Neutrophil (primary cell): Measurements from ENCODE around the gene DUSP1.

Experiments
- H3K27ac ChIP-seq: fragments of 200-600 bp; sonication (generic); 2 replicates; pipeline ENCODE4 v1.5.1; 2016; ENCODE audit warnings: mild to moderate bottlenecking, moderate library complexity
- H3K27me3 ChIP-seq: fragments of 200-600 bp; sonication (generic); 2 replicates; pipeline ENCODE4 v1.6.0; 2016; ENCODE audit warnings: mild to moderate bottlenecking
- H3K36me3 ChIP-seq: fragments of 200-600 bp; sonication (generic); 2 replicates; pipeline ENCODE4 v1.5.1; 2017
- H3K4me1 ChIP-seq, 2 experiments: fragments of 200-600 bp in 1 of 2; sonication (generic) in 1 of 2; 1 replicate in 1 of 2; 2 replicates in 1 of 2; pipeline versions ENCODE4 v1.5.1 to v1.6.1; 2013 to 2016; ENCODE audit warnings: low read depth in 1 of 2, low read length in 1 of 2, mild to moderate bottlenecking in 1 of 2, moderate library complexity in 1 of 2; ENCODE audit not compliant: control insufficient read depth in 1 of 2, insufficient read depth in 1 of 2
- H3K4me3 ChIP-seq, 2 experiments: fragments of 200-600 bp in 1 of 2; sonication (generic) in 1 of 2; 1 replicate in 1 of 2; 2 replicates in 1 of 2; pipeline ENCODE4 v1.5.1; 2013 to 2016; ENCODE audit warnings: low read depth in 1 of 2, low read length in 1 of 2, mild to moderate bottlenecking in 1 of 2, moderate library complexity in 1 of 2
- H3K9me3 ChIP-seq: fragments of 200-600 bp; sonication (generic); 2 replicates; pipeline ENCODE4 v1.5.1; 2016
- TF ChIP-seq, protein P1 (sequence below): fragments of 200-600 bp; sonication (generic); IDR thresholded peaks from 2 replicates; pipeline ENCODE4 v1.5.1; 2016; ENCODE audit warnings: antibody characterized with exemption

DUSP1 gene

DNA sequence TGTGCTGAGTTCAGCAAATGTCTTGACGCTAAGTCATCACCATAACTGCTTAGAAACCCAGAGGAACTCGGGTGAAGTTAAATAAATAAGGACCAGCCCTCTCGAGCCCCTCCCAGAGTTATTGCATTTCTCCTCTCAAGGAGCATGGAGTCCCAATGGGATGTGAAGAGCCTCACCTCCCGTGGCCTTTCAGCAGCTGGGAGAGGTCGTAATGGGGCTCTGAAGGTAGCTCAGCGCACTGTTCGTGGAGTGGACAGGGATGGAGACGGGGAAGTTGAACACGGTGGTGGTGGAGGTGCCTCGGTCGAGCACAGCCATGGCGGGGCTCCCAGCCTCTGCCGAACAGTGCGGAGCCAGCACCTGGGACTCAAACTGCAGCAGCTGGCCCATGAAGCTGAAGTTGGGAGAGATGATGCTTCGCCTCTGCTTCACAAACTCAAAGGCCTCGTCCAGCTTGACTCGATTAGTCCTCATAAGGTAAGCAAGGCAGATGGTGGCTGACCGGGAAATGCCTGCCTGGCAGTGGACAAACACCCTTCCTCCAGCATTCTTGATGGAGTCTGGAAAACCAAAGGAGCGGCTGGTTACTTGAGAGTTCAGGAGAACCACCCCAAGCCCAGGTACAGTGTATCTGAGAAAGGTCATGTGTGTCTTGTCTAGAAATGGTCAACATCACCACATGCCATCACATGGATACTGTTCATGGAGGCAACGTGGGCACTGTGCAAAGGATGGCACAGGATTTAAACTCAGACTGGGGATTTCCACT is 2.2 kb downstream of the DUSP1 start:
- peaks cover 51% of the 10 kb centered on the region for H3K36me3 ChIP-seq
- H3K4me1 ChIP-seq = peaks cover 61 to 69% of the 10 kb centered on the region in 2 experiments
- H3K4me3 ChIP-seq = peak overlapping the region; percentile 97 to 99
- TF ChIP-seq, protein P1, sequence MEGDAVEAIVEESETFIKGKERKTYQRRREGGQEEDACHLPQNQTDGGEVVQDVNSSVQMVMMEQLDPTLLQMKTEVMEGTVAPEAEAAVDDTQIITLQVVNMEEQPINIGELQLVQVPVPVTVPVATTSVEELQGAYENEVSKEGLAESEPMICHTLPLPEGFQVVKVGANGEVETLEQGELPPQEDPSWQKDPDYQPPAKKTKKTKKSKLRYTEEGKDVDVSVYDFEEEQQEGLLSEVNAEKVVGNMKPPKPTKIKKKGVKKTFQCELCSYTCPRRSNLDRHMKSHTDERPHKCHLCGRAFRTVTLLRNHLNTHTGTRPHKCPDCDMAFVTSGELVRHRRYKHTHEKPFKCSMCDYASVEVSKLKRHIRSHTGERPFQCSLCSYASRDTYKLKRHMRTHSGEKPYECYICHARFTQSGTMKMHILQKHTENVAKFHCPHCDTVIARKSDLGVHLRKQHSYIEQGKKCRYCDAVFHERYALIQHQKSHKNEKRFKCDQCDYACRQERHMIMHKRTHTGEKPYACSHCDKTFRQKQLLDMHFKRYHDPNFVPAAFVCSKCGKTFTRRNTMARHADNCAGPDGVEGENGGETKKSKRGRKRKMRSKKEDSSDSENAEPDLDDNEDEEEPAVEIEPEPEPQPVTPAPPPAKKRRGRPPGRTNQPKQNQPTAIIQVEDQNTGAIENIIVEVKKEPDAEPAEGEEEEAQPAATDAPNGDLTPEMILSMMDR = no peak
- H3K27me3 ChIP-seq = peaks cover 8% of the 10 kb centered on the region
- peak overlapping the region; percentile 100 for H3K27ac ChIP-seq
- peaks cover 24% of the 10 kb centered on the region for H3K9me3 ChIP-seq

DNA sequence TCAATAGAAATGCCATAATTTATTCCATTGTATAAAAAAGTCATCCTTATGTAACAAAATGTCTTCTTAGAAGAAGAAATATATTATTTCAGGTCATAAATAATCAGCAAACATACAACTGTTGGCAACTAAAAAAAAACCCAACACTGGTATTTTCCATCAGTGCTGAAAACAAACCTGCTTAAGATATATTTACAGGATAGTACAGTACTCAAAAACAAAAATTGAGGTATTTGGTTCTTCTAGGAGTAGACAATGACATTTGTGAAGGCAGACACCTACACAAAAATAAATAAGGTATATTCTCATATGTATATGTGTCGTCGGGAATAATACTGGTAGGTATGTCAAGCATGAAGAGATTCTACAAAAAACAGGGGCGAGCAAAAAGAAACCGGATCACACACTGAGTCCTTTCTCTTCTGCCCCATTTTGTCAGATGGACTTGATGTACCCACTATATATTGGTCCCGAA is 2.9 kb downstream of the DUSP1 start:
- Histone ChIP-seq H3K36me3 (peaks cover 51% of the 10 kb centered on the region), H3K4me3 (peak overlapping the region; percentile 97 to 99), H3K4me1 (peaks cover 54 to 64% of the 10 kb centered on the region in 2 experiments), H3K27me3 (peaks cover 11% of the 10 kb centered on the region), H3K9me3 (peaks cover 24% of the 10 kb centered on the region), H3K27ac (peak overlapping the region; percentile 100)
- TF ChIP-seq, protein P1 = no peak

DNA sequence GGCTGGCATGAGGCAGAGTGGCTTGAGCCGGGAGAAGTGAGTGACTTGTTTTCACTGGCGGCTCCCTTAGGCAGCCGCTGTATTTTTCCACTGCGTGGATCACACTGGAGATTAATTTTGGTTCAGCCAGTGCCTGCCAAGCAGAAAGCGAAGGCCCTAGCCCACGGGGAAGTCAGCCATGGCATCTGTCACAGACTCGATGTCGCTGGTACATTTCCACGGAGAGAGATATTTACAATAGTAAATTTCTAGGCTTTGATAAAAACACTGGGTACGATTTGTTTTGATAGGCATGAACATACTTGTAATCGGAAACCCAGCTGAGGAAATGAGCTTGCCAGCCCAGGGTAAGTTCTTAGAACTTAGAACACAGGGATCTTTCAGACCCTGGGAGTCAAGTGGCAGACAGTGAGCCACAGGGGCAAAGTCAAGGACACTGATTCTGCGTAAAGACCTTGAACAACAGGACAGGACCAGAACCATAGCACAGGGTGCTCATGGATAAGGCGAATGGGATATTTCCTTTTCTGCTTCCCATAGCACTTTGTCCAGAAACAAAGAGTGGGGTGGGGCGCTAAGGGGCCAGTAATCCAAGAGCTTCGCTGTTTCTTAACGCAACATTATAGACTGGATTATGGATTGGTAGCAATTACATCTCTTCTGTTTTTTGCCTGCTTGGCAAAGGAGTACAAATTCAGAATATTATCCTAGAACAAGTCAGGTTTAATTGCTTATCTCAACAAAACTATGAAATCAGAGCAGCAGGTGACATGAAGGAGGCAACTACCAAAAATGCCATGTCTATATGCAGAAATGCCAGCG is 4.5 kb downstream of the DUSP1 start:
- peaks cover 11% of the 10 kb centered on the region for H3K27me3 ChIP-seq
- peaks cover 49 to 58% of the 10 kb centered on the region in 2 experiments for H3K4me1 ChIP-seq
- TF ChIP-seq, protein P1 = no peak
- H3K4me3 ChIP-seq = peak overlapping the region; percentile 97 to 99
- H3K27ac ChIP-seq = peak overlapping the region; percentile 100
- H3K9me3 ChIP-seq = peaks cover 24% of the 10 kb centered on the region
- H3K36me3 ChIP-seq = peaks cover 51% of the 10 kb centered on the region

DNA sequence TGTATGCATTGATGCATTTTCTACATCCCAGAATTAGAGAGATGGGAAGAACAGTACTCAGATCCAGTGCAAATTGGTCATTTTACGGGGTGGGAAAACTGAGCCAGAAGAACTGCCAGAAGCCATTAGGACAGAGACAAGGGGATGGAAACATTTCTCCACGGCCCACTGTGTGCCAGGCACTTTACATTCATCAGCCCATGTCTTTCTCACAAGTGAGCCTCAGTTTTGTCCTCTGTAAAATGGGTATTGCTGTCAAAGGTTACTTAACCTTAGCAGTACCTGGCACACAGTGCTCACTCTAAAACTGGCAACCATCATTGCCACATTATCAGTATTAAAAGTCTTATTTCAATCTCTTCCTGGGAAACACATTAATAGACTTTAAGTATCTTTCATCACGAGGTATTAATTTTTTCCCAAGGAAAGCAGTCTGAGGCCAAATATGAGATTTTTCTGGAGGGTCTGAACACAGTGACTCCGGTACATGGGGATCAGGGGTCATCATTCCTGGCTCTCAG is 5.2 kb downstream of the DUSP1 start:
- Histone ChIP-seq H3K36me3 (peaks cover 48% of the 10 kb centered on the region), H3K9me3 (peaks cover 24% of the 10 kb centered on the region), H3K27me3 (peaks cover 11% of the 10 kb centered on the region), H3K4me1 (peaks cover 49 to 58% of the 10 kb centered on the region in 2 experiments), H3K4me3 (peak overlapping the region; percentile 97 to 99), H3K27ac (peak overlapping the region; percentile 100)
- TF ChIP-seq, protein P1 = no peak

DNA sequence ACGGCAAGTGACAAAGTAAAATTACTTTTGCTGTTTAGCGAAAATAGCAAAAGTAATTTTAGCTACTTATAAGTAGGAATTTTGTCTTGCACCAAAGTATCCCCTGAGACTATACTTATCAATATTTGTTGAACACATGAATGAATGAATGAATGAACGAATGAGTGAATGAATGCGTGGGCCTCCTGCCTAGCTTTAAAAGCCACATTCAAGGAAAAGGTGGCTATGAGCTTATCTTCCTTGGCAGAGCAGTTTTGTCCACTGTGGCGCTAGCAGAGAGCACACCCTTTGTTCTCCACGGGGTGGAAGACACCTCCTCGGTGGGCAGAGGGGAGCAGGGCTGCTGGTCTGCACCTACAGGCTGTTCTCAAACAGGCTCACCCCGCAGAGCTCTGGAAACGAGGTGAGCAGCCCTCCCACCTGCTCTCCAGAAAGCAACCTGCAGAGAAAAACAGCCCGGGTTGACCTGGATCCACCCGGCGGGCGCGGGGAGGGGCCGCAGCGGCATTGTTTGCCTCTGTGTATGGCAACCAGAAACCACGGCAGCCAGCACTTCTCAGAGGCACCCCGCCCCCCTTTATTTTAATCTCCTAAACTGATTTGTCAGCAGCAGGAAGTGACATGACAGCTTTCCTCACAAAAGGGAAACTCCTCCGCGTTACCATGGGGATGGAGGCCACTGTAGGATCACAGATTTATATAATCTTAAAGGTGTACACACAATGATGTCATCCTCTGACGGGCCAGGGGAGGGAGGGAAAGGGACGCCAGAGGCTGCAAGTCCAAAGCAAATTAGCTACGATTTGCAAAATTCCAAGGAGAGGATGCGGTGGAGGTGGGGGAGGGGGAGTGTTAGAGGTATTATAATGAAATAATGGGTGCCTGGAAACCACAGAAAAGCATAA is 5.9 kb downstream of the DUSP1 start:
- Histone ChIP-seq H3K36me3 (peaks cover 45% of the 10 kb centered on the region), H3K4me1 (peaks cover 49 to 58% of the 10 kb centered on the region in 2 experiments), H3K9me3 (peaks cover 24% of the 10 kb centered on the region), H3K27me3 (peaks cover 17% of the 10 kb centered on the region), H3K4me3 (peak overlapping the region; percentile 97 to 99), H3K27ac (peak overlapping the region; percentile 100)
- TF ChIP-seq, protein P1 = peak; percentile 63
